DMS 273 (cell line): ENCODE results near the gene GALNT14.

Experiments
- DNase-seq: peaks from one replicate; lab custom pipeline; 2025; ENCODE audit not compliant: unreplicated experiment; lab: John Stamatoyannopoulos, UW

Gene GALNT14

GRCh38 chr2:31088504-31089195 is 49.6 kb downstream of the GALNT14 start:
- DNase-seq: no peak

GRCh38 chr2:31087491-31087890 is 50.7 kb downstream of the GALNT14 start:
- no peak for DNase-seq

GRCh38 chr2:31086590-31086989 is 51.6 kb downstream of the GALNT14 start:
- DNase-seq: no peak

- DNase-seq: no peak
These were observed 54.8 kb downstream of the GALNT14 start for GRCh38 chr2:31083234-31083993.

GRCh38 chr2:31082002-31082401 is 56.2 kb downstream of the GALNT14 start:
- DNase-seq: no peak

GRCh38 chr2:31081492-31081891 is 56.7 kb downstream of the GALNT14 start:
- no peak for DNase-seq

- no peak for DNase-seq
These were observed 57.9 kb downstream of the GALNT14 start for GRCh38 chr2:31080361-31080760.

- DNase-seq: no peak
These were observed 58.6 kb downstream of the GALNT14 start for GRCh38 chr2:31079665-31080064.

- DNase-seq: no peak
These were observed 59.6 kb downstream of the GALNT14 start for GRCh38 chr2:31078579-31079105.

- no peak for DNase-seq
These were observed 60.2 kb downstream of the GALNT14 start for GRCh38 chr2:31078011-31078410.

GRCh38 chr2:31075941-31076590 is 62.2 kb downstream of the GALNT14 start:
- DNase-seq: no peak

GRCh38 chr2:31075431-31075830 is 62.8 kb downstream of the GALNT14 start:
- no peak for DNase-seq

- no peak for DNase-seq
These were observed 66.5 kb downstream of the GALNT14 start for GRCh38 chr2:31071741-31072140.

- no peak for DNase-seq
These were observed 67.7 kb downstream of the GALNT14 start for GRCh38 chr2:31070339-31071125.

GRCh38 chr2:31069643-31070325 is 68.5 kb downstream of the GALNT14 start:
- DNase-seq: no peak

- no peak for DNase-seq
These were observed 71.0 kb downstream of the GALNT14 start for GRCh38 chr2:31067259-31067658.

GRCh38 chr2:31066551-31066950 is 71.7 kb downstream of the GALNT14 start:
- no peak for DNase-seq

- DNase-seq: no peak
These were observed 72.2 kb downstream of the GALNT14 start for GRCh38 chr2:31066086-31066485.

- no peak for DNase-seq
These were observed 72.9 kb downstream of the GALNT14 start for GRCh38 chr2:31065356-31065755.

GRCh38 chr2:31060397-31060796 is 77.8 kb downstream of the GALNT14 start:
- DNase-seq: no peak
